HEK293 (cell line): ENCODE results near the gene VCPKMT.

Experiments used
- TRIM28 ChIP-seq: IDR thresholded peaks from 2 replicates; pipeline ENCODE4 v1.6.1; 2011; ENCODE audit warnings: low read length, control low read depth, borderline replicate concordance
- ZNF175 ChIP-seq: fragments of 450-650 bp; formaldehyde crosslinking; IDR thresholded peaks from 2 replicates; pipeline ENCODE4 v1.5.1; 2016; ENCODE audit warnings: missing biosample characterization, missing genetic modification characterization

GRCh38 chr14:50063876-50064420 is 52.4 kb downstream of the VCPKMT start:
- TF ChIP-seq ZNF175 (tag by site-specific recombination) (no peak), TRIM28 (no peak)
